GM10266 (cell line): ENCODE measurements around the gene RNF213.

Experiments used
- DNase-seq: peaks from one replicate; pipeline ENCODE4 v3.0.0; 2012; ENCODE audit errors: extremely low spot score
- CTCF ChIP-seq: IDR thresholded peaks from 2 replicates; pipeline ENCODE4 v1.5.1; 2012; ENCODE audit warnings: mild to moderate bottlenecking, low read depth; ENCODE audit not compliant: control insufficient read depth, insufficient read depth; ENCODE audit errors: missing control alignments

The RNF213 gene

GRCh38 chr17:80426671-80427326, 166.1 kb downstream of the RNF213 start:
- DNase-seq: peak; percentile 95
- TF ChIP-seq CTCF: peak; percentile 99

- TF ChIP-seq CTCF: no peak
- no peak for DNase-seq
Observed at GRCh38 chr17:80427366-80428282, 167.0 kb downstream of the RNF213 start.

DNA sequence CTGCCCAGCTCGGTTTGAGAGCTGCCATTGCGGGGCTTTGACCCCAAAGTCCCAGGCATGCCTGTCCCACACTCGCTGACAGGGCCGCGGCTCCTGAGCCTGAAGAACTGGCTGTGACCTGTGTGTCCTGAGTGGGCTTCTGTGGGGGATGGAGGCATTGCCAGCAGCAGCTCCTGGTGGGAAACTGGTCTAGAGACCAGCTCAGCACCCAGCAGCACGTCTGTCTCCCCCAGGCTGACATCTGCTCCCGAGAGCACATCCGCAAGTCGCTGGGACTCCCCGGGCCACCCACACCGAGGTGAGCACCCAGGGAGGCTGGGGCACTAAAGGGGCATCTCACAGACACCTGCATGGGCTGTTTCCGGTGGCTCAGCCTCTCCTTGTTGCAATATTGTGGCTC, 167.7 kb downstream of the RNF213 start:
- DNase-seq: no peak
- no peak for TF ChIP-seq CTCF

GRCh38 chr17:80428796-80429195, 168.1 kb downstream of the RNF213 start:
- DNase-seq: no peak
- TF ChIP-seq CTCF: no peak

GRCh38 chr17:80429356-80430275, 169.0 kb downstream of the RNF213 start:
- no peak for DNase-seq
- no peak for TF ChIP-seq CTCF

- DNase-seq: no peak
- TF ChIP-seq CTCF: no peak
Observed at GRCh38 chr17:80430446-80431245, 170.0 kb downstream of the RNF213 start.
